Mononuclear cell (primary cell): ENCODE measurements around the gene MYO1D. TPM values are rescaled to one million over a fixed set of nuclear protein-coding genes. Genes with fewer than 3 reads are reported as not detected.

Experiments used
- H3K27me3 ChIP-seq: 2 replicates; pipeline ENCODE4 v1.6.0; 2011; ENCODE audit warnings: low read length, control low read depth; ENCODE audit not compliant: insufficient read depth
- H3K4me1 ChIP-seq: 2 replicates; pipeline ENCODE4 v1.5.1; 2011; ENCODE audit warnings: mild to moderate bottlenecking, low read length, control low read depth; ENCODE audit not compliant: insufficient read depth
- H3K4me3 ChIP-seq: 2 replicates; pipeline ENCODE4 v1.5.1; 2011; ENCODE audit warnings: mild to moderate bottlenecking, low read length, moderate library complexity
- H3K9me3 ChIP-seq: 2 replicates; pipeline ENCODE4 v1.5.1; 2011; ENCODE audit warnings: low read depth, mild to moderate bottlenecking, control low read depth, low read length
- total RNA-seq: library from RNA; depleted of rRNA; stranded (reverse); fragments of >200 nt; gene quantifications from one replicate; pipeline ENCODE4 v1.2.3, GENCODE V29; 2012

Gene MYO1D
- total RNA-seq, 1 donor: 5.7 TPM

DNA sequence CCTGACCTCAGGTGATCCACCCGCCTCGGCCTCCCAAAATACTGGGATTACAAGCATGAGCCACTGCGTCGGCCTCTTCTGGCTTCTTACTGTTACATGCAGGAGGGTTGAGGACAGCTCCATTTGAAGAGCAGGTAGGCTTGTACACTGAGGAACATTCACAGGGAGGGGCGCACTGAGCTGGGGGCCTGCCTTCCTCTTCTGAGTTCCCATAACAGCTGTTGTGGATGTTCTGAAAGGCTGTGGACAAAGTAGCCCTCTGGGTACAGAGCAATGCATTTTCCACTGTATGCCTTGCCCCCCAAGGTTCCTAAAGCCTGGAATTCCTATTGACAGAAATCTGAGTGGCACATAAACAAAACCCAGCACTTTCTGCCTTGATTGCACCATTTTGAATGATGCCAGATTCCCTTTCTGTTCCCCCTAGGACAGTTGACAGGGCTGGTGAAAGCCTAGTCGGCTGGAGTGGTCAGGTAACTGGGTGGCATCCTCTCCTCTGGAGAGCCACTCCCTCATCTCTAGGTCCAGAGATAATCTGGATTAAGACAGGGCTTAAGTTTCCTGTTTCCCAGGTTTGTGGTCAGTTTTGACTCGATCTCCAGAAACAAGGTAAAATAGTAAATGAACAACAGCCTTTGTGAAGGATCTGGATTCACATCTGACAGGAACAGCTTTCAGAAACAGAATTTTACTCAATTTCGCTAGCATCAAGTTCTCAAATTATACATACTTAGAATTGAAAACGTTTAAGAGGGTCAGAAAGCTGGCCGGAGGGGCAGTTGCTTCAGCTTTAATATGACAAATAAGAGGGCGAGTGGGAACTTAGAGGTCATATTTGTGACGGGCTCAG, 391.4 kb downstream of the MYO1D start:
- H3K9me3 ChIP-seq: no peaks in the 10 kb centered on the region
- H3K27me3 ChIP-seq: no peaks in the 10 kb centered on the region
- no peak overlapping the region for H3K4me3 ChIP-seq
- peaks cover 38% of the 10 kb centered on the region for H3K4me1 ChIP-seq

DNA sequence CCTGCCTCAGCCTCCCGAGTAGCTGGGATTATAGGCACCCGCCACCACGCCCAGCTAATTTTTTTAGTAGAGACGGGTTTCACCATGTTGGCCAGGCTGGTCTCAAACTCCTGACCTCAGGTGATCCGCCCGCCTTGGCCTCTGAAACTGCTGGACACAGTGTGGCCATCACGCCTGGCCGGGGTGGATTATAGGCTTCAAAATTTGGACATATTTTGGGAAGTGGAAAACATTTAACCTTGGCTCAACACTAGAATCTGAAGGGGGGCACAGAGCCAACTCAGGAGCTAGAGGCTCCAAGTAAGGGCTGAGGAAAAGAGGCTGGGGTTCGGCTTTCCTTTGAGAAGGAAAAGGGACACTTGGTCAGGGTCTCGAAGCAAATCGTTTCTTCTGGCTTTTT, 392.3 kb downstream of the MYO1D start:
- no peak overlapping the region for H3K4me3 ChIP-seq

GRCh38 chr17:32484041-32484461, 392.9 kb downstream of the MYO1D start:
- H3K9me3 ChIP-seq: no peaks in the 10 kb centered on the region
- peaks cover 25% of the 10 kb centered on the region for H3K4me1 ChIP-seq
- H3K4me3 ChIP-seq: no peak overlapping the region
- no peaks in the 10 kb centered on the region for H3K27me3 ChIP-seq

More for the DNA sequence above, 392.3 kb downstream of the MYO1D start:
- Histone ChIP-seq H3K4me1 (peaks cover 31% of the 10 kb centered on the region), H3K27me3 (no peaks in the 10 kb centered on the region), H3K9me3 (no peaks in the 10 kb centered on the region)

DNA sequence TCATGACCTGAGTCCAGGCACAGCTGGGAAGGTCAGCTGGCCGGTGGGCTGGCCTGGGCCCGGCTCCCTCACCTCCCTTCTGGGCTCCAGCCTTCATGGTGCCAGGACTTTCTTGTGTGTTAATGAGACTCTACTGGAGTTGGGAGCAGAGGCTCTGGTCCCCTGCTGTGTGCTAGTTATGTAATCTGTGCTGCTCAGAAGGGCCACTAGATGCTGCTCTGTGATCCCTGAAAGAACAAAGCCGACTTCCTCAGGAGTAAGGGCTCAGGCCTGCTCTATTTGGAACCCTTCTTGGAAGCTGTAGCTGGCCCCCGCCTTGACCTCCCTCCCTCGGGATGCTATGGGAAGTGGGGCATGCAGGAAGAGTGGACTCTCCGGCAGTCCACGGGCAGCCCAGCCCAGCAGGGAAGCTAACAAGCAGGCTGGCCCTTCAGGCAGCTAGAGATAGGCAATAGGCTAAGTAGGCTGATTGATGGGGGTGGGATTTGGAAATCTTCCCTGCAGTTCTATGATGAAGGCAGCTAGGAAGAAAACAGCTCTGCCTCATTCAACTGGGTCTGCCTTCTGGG, 393.4 kb downstream of the MYO1D start:
- H3K4me1 ChIP-seq: peaks cover 20% of the 10 kb centered on the region
- no peaks in the 10 kb centered on the region for H3K9me3 ChIP-seq

DNA sequence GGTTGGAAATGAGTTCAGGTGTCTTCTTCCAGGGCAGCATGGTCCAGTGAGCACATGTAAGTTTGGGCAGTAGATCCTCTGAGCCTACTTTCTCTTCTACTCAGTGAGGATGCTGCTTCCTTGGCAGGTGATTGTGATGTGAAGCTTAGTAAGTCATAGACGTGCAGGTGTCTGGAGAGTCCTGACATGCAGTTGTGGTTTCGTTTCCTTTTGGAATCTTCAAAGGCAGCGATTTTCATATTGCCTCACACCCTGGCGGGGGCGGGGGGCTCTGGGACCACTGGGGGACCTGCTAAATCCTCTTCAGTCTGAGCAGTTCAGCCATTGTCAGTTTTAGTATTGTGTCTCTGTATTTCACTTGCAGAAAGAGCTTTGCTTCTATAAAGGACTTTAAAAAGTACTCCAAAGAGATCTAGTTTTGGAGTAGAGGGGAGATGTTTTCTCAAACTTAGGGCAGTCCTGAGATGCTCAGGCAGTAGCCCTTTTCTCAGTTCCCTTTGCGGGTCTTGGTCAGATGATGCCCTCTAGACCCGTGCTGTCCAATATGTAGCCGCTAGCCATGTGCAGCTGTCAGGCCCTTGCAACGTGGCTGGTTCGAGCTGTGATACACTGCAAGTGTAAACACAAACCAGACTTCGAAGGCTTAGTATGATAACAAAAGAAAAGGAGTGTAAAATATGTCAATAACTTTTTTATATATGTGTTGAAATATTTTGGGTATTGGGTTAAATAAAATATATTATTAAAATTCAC, 394.2 kb downstream of the MYO1D start:
- Histone ChIP-seq H3K27me3 (no peaks in the 10 kb centered on the region), H3K4me3 (no peak overlapping the region), H3K4me1 (peaks cover 12% of the 10 kb centered on the region)

More for the DNA sequence above, 393.4 kb downstream of the MYO1D start:
- Histone ChIP-seq H3K4me3 (no peak overlapping the region), H3K27me3 (no peaks in the 10 kb centered on the region)

GRCh38 chr17:32481193-32481592, 395.7 kb downstream of the MYO1D start:
- Histone ChIP-seq H3K4me3 (no peak overlapping the region), H3K4me1 (peaks cover 6% of the 10 kb centered on the region), H3K9me3 (no peaks in the 10 kb centered on the region), H3K27me3 (no peaks in the 10 kb centered on the region)

More for the DNA sequence above, 394.2 kb downstream of the MYO1D start:
- H3K9me3 ChIP-seq: no peaks in the 10 kb centered on the region

DNA sequence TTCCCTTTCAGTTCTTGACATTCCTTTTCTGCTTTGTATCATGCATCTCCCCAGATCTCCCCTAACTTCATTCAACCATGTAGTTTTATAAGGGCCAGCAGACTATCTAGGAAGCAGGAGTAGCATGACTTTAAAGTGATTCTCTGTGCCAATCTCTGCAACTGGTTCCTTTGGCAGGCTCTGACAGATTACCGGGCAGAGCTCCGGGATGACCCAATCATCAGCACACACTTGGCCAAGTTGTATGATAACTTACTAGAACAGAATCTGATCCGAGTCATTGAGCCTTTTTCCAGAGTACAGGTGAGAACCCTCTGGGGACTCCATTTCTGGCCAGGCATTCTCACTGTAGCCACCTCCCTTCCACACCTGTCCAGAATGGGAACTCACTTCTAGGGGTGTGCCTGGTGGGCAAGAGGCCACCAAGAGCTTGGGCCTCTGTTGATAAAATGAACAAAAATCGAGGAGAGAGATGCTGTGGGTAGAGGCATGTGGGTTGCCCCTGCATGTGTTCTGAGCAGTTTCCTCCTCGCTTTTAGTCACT, 397.8 kb downstream of the MYO1D start:
- no peak overlapping the region for H3K4me3 ChIP-seq
- H3K4me1 ChIP-seq: no peaks in the 10 kb centered on the region
- H3K27me3 ChIP-seq: no peaks in the 10 kb centered on the region
- H3K9me3 ChIP-seq: no peaks in the 10 kb centered on the region

DNA sequence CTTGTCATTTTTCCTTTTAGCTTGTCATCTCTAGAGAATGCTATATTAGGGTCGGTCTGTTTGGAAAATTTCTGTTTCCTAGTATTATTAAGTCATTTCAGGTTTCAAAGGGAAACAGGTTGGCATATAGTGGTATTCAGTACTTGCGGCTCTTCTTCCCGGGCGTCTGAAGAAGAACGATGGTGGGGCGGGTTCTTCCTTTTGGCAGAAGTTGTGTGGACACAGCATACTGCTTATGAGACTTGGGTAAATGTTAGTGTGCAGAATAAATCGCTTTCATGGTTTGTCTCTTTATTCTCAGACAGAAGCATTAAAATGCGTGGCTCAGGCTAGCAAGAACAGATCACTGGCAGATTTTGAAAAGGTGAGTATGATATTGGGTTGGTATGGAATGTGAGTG, 399.7 kb downstream of the MYO1D start:
- H3K9me3 ChIP-seq: no peaks in the 10 kb centered on the region
- no peaks in the 10 kb centered on the region for H3K27me3 ChIP-seq
- H3K4me3 ChIP-seq: no peak overlapping the region
- no peaks in the 10 kb centered on the region for H3K4me1 ChIP-seq

DNA sequence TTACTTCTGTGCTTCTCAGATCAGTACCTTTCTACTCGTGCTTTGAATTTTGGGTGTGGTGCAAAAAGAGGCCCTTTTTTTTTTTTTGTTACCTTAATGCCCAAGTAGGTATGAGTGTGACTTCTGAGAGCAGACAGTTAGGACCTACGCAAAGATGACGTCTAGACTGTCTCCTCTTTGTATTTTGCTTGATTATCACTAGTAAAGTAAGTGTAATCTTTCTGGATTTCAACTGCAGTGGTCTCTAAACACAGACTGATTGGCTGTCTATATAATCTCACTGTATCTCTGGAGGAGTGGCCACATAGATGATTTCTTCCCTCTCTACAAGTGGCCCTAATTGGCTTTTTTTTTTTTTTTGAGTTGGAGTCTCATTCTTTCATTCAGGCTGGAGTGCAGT, 401.7 kb downstream of the MYO1D start:
- H3K27me3 ChIP-seq: no peaks in the 10 kb centered on the region
- H3K4me3 ChIP-seq: no peak overlapping the region
- H3K9me3 ChIP-seq: no peaks in the 10 kb centered on the region
- H3K4me1 ChIP-seq: no peaks in the 10 kb centered on the region

DNA sequence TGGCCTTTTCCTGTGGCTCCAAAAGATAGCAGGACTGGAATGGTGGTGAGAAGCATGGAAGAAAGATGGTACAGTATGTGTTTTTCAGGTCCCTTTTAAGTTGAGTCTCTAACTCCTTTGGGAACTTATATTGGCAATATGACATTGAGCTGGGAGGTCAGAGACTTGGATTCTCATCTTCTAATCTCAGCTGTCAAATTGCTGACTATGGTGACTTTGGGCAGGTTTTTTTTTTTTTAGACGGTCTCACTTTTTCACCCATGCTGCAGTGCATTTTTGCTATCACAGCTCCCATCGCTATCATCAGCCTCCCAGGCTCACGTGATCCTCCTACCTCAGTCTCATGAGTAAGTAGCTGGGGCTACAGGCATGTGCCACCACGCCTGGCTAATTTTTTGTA, 405.3 kb downstream of the MYO1D start:
- H3K9me3 ChIP-seq: no peaks in the 10 kb centered on the region
- no peaks in the 10 kb centered on the region for H3K27me3 ChIP-seq
- H3K4me1 ChIP-seq: no peaks in the 10 kb centered on the region
- H3K4me3 ChIP-seq: no peak overlapping the region

- Histone ChIP-seq H3K4me1 (no peaks in the 10 kb centered on the region), H3K4me3 (no peak overlapping the region), H3K27me3 (no peaks in the 10 kb centered on the region), H3K9me3 (no peaks in the 10 kb centered on the region)
Observed at GRCh38 chr17:32470405-32471167, 406.3 kb downstream of the MYO1D start.

- Histone ChIP-seq H3K4me1 (no peaks in the 10 kb centered on the region), H3K4me3 (no peak overlapping the region), H3K27me3 (no peaks in the 10 kb centered on the region), H3K9me3 (no peaks in the 10 kb centered on the region)
Observed at GRCh38 chr17:32467949-32468348, 409.0 kb downstream of the MYO1D start.

- no peak overlapping the region for H3K4me3 ChIP-seq
- no peaks in the 10 kb centered on the region for H3K27me3 ChIP-seq
- no peaks in the 10 kb centered on the region for H3K9me3 ChIP-seq
- no peaks in the 10 kb centered on the region for H3K4me1 ChIP-seq
Observed at GRCh38 chr17:32464374-32464773, 412.6 kb downstream of the MYO1D start.

DNA sequence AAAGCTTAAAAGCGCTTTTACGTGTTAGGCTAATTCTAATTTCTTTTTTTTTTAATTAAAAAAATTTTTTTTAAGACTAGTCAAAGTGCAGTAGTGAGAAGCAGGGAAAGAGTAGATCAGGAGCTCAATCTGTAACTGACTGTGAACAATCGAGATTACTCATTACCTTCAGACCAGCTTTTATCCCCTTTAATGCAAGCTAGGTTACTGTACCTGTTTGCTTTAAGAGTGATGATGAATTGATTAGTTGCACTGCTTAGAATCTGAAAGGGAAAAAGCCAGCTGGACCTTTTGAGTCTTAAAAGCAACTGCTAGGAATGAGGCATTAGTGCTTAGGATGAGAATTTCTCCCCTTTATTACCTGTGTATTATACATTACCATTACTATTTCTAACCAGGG, 413.6 kb downstream of the MYO1D start:
- Histone ChIP-seq H3K27me3 (no peaks in the 10 kb centered on the region), H3K4me1 (no peaks in the 10 kb centered on the region), H3K4me3 (no peak overlapping the region), H3K9me3 (no peaks in the 10 kb centered on the region)
